Neural crest cell (in vitro differentiated cells): ENCODE results near the gene ZNF487. TPM values are rescaled to one million over a fixed set of nuclear protein-coding genes. Genes with fewer than 3 reads are reported as not detected.
"Not testable (repeated sequence)": the region's sequence is repeated elsewhere in the genome, so short reads cannot be mapped to it uniquely, and the experiment has no call there.

Experiments
- DNase-seq: peaks from one replicate; pipeline ENCODE4 v3.0.0; 2021; ENCODE audit warnings: low read depth, mixed read lengths, low spot score
- H3K27ac Mint-ChIP-seq: one replicate; pipeline ENCODE4 v1.8.0; 2021; ENCODE audit warnings: mild to moderate bottlenecking, mixed read lengths; ENCODE audit not compliant: unreplicated experiment
- H3K27me3 Mint-ChIP-seq: 2 replicates; pipeline ENCODE4 v1.8.0; 2021; ENCODE audit warnings: low read depth, mild to moderate bottlenecking, mixed read lengths
- H3K36me3 Mint-ChIP-seq: 2 replicates; pipeline ENCODE4 v1.8.0; 2021; ENCODE audit warnings: low read depth, mild to moderate bottlenecking, mixed read lengths
- H3K4me1 Mint-ChIP-seq: 2 replicates; pipeline ENCODE4 v1.8.0; 2021; ENCODE audit warnings: mixed read lengths
- H3K4me3 Mint-ChIP-seq: one replicate; pipeline ENCODE4 v1.8.0; 2021; ENCODE audit warnings: mild to moderate bottlenecking, mixed read lengths
- H3K9me3 Mint-ChIP-seq: 2 replicates; pipeline ENCODE4 v1.8.0; 2021; ENCODE audit warnings: mixed read lengths
- CTCF ChIP-seq: fragments of 200-600 bp; sonication (generic); conservative IDR thresholded peaks from 2 replicates; pipeline ENCODE4 v1.5.0; 2021; ENCODE audit warnings: antibody characterized with exemption, mild to moderate bottlenecking
- total RNA-seq: library from RNA; stranded (reverse); gene quantifications from 2 replicates; pipeline ENCODE4 v1.2.1, GENCODE V29; 2021

The ZNF487 gene
- total RNA-seq, 1 donor from 2014 or later: 4.3 TPM

DNA sequence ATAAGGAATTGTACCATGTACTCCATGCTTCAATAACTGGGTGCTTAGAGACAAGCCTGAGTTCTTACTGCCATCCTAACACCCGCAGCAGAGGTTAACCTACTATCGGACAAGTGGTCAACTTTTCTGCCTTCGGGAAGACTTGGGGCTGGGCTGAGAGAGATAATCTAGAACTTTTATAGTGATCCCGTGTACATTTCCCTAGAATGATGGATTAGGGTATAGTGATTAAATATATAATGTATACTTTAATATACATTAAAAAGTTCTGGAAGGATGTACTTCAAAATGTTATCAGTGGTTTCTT lies 15.8 kb upstream of the ZNF487 start:
- peaks cover 6% of the 10 kb centered on the region for H3K36me3 Mint-ChIP-seq
- peaks cover 25% of the 10 kb centered on the region for H3K4me1 Mint-ChIP-seq
- peak overlapping the region; percentile 91 for H3K27ac Mint-ChIP-seq
- no peaks in the 10 kb centered on the region for H3K9me3 Mint-ChIP-seq
- H3K4me3 Mint-ChIP-seq: peak overlapping the region; percentile 87
- DNase-seq: no peak
- TF ChIP-seq CTCF: no peak
- H3K27me3 Mint-ChIP-seq: no peaks in the 10 kb centered on the region

DNA sequence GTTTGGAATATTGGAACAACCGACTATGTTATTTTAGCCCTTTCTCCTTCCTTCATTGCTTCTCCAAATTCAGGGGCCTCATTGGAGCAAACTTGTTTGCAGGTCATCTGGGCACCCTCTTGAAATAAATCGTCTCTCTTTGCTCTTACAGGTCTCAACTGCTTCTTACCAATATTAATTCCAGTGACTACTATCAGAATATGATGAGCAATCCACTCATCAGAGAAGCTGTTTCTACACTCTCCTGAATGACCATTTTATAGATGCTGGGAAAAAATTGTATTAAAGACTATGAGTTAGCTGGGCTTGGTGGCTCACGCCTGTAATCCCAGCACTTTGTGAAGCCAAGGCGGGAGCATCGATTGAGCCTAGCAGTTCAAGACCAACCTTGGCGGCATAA lies 15.4 kb upstream of the ZNF487 start:
- H3K4me1 Mint-ChIP-seq: peaks cover 25% of the 10 kb centered on the region
- H3K27ac Mint-ChIP-seq: no peak overlapping the region
- H3K4me3 Mint-ChIP-seq: peak overlapping the region; percentile 33

DNA sequence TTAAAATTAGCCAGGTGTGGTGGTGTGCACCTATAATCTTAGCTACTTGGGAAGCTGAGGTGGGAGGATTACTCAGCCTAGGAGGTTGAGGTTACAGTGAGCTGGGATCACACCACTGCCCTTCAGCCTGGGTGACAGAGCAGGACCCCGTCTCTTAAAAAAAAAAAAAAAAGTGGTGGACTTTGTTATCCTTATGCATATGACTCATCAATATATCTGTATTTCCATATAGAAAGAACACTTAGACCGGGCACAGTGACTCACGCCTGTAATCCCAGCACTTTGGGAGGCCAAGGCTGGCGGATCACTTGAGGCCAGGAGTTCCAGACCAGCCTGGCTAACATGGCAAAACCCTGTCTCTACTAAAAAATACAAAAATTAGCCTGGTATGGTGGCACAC lies 15.0 kb upstream of the ZNF487 start:
- H3K9me3 Mint-ChIP-seq, H3K4me3 Mint-ChIP-seq, H3K27me3 Mint-ChIP-seq, H3K27ac Mint-ChIP-seq, H3K36me3 Mint-ChIP-seq, DNase-seq: not testable (repeated sequence)
- H3K4me1 Mint-ChIP-seq: peaks cover 25% of the 10 kb centered on the region

More for the DNA sequence above, 15.4 kb upstream of the ZNF487 start:
- H3K9me3 Mint-ChIP-seq: no peaks in the 10 kb centered on the region
- no peaks in the 10 kb centered on the region for H3K27me3 Mint-ChIP-seq
- no peak for DNase-seq
- H3K36me3 Mint-ChIP-seq: peaks cover 6% of the 10 kb centered on the region
- no peak for TF ChIP-seq CTCF

DNA sequence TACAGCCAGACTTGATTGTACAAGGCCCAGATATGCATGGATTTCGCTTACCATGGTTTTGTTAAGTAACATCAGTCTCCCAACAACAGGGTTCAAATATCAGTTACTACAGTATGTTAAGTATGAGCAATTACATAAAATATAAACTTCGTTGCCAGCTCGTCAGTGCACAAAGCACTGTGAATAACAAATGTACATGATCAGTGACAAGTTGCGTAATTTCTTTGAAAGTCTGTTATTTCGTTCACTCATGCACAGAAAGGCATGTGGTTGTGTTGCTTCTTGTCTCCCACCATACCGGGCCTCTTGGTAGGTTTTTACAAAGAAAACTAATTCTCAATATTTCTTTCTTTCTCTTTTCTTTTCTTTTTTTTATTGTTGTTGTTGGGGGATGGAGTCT lies 12.5 kb upstream of the ZNF487 start:
- peaks cover 6% of the 10 kb centered on the region for H3K36me3 Mint-ChIP-seq
- no peak for TF ChIP-seq CTCF
- peaks cover 16% of the 10 kb centered on the region for H3K4me1 Mint-ChIP-seq
- no peak overlapping the region for H3K27ac Mint-ChIP-seq
- no peak for DNase-seq
- no peaks in the 10 kb centered on the region for H3K27me3 Mint-ChIP-seq
- no peaks in the 10 kb centered on the region for H3K9me3 Mint-ChIP-seq
- H3K4me3 Mint-ChIP-seq: no peak overlapping the region

- not testable (repeated sequence) for H3K4me3 Mint-ChIP-seq, H3K9me3 Mint-ChIP-seq, DNase-seq, H3K27me3 Mint-ChIP-seq, H3K27ac Mint-ChIP-seq, H3K36me3 Mint-ChIP-seq
- H3K4me1 Mint-ChIP-seq: peaks cover 11% of the 10 kb centered on the region
Measured at GRCh38 chr10:43426476-43426875, 10.4 kb upstream of the ZNF487 start.

DNA sequence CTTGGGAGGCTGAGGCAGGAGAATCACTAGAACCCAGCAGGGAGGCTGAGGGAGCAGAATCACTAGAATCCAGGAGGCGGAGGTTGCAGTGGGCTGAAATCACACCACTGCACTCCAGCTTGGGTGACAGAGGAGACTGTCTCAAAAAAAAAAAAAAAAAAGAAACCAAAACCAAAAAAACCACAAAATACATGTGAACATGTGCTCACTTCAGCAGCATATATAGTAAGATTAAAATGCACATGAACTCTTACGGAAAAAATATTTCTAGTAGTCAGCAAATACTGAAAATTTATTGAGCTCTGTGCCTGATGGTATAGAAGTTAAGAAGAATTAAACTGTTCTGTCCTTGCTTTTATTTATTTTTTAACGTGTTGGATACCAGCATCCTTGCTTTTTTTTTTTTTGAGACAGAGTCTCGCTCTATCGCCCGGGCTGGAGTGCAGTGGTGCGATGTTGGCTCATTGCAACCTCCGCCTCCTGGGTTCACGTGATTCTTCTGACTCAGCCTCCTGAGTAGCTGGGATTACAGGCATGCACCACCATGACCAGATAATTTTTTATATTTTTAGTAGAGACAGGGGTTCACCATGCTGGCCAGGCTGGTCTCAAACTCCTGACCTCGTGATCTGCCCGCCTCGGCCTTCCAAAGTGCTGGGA lies 9.6 kb upstream of the ZNF487 start:
- Mint-ChIP-seq H3K36me3 (peaks cover 6% of the 10 kb centered on the region), H3K9me3 (no peaks in the 10 kb centered on the region), H3K27ac (no peak overlapping the region), H3K27me3 (no peaks in the 10 kb centered on the region), H3K4me3 (no peak overlapping the region), H3K4me1 (peaks cover 8% of the 10 kb centered on the region)
- no peak for DNase-seq
- TF ChIP-seq CTCF: no peak
